ENCODE measurements around the gene SH3TC1. TPM values are rescaled to one million over a fixed set of nuclear protein-coding genes. Genes with fewer than 3 reads are reported as not detected.
A peak's percentile ranks its signal among the peaks of the same experiment; 100 is the strongest.

Gene SH3TC1
- total and polyA plus RNA-seq, 2 of the 13 experiments (the other 11 are each of a cell fraction or from before 2014, with no cell fraction given): 14.9 to 21.8 TPM

DNA sequence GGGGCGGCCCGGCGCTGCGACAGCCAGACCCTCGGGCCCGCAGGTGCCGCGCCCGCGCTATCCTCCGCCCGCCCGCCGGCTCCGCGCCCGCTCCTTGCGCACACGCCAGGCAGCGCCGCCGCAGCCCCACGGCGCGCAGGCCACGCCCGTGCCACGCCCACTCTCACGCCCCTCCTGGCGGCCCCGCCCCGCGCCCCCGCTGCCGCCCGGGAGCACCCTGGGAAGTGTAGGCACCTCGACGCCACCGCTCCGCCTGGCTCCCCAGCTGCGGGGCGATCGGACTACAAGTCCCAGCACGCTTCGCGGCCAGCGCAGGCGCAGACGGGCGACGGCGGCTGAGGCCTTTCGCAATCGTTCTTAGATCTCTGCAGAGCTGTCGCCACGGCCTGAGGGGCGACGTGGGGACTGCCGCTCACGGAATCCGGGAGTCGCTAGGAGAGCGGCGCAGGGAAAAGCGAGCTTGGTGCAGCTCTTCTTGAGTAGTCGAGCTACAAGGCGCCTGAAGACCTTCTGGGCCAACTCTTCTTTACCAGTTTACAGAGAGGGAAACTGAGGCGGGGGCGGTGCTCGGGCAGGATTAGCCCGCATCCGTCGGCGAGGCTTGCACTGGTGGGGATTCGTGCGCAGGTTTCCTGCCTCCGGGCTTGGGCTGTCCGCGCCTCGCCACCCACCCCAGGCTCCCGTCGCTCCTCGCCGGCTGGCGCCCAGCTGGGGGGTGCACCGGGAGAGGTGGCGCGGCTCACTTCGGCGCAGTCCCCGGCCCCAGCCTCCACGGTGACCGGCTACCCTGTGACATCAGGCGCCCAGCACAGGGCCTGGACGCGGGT is 40.2 kb upstream of the SH3TC1 start, which contains the start of gene ABLIM2 (continued):
- no peak for TF ChIP-seq FOSL1 (CRISPR knock-in tag; IDR thresholded peaks at IDR 0.05; ENCODE audit: borderline replicate concordance)
- no peak for TF ChIP-seq PHF21A (CRISPR knock-in tag; IDR thresholded peaks at IDR 0.05)
- no peak for TF ChIP-seq MTA3 (CRISPR knock-in tag; IDR thresholded peaks at IDR 0.05)
- no peak for TF ChIP-seq HMGXB4 (CRISPR knock-in tag; IDR thresholded peaks at IDR 0.05; ENCODE audit: borderline replicate concordance in 1 of 2, low read depth in 1 of 2)
- no peak for TF ChIP-seq ZKSCAN5 (CRISPR knock-in tag; IDR thresholded peaks at IDR 0.05)
- TF ChIP-seq ZNF607 (CRISPR knock-in tag; IDR thresholded peaks at IDR 0.05; ENCODE audit: borderline replicate concordance): 0 out of 2 replicates have a peak, but pooled peaks have one; percentile 24
- no peak for TF ChIP-seq GZF1 (CRISPR knock-in tag; IDR thresholded peaks at IDR 0.05)
- TF ChIP-seq ZBTB34 (CRISPR knock-in tag; IDR thresholded peaks at IDR 0.05): no peak
- TF ChIP-seq NFE2L1 (CRISPR knock-in tag; IDR thresholded peaks at IDR 0.05; ENCODE audit: borderline replicate concordance): no peak
- TF ChIP-seq, protein P1, sequence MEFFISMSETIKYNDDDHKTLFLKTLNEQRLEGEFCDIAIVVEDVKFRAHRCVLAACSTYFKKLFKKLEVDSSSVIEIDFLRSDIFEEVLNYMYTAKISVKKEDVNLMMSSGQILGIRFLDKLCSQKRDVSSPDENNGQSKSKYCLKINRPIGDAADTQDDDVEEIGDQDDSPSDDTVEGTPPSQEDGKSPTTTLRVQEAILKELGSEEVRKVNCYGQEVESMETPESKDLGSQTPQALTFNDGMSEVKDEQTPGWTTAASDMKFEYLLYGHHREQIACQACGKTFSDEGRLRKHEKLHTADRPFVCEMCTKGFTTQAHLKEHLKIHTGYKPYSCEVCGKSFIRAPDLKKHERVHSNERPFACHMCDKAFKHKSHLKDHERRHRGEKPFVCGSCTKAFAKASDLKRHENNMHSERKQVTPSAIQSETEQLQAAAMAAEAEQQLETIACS (CRISPR knock-in tag; IDR thresholded peaks at IDR 0.05): no peak
- TF ChIP-seq ZNF775 (CRISPR knock-in tag; IDR thresholded peaks at IDR 0.05; ENCODE audit: borderline replicate concordance): no peak
- no peak; the same call in 1 of the 2 replicates for TF ChIP-seq ETV5 (CRISPR knock-in tag; IDR thresholded peaks at IDR 0.05; ENCODE audit: borderline replicate concordance)
- TF ChIP-seq ISL2 (CRISPR knock-in tag; IDR thresholded peaks at IDR 0.05): peak; percentile 68
- TF ChIP-seq DNMT3B (CRISPR knock-in tag; conservative IDR thresholded peaks at IDR 0.05): no peak
- no peak; the same call in 1 of the 2 replicates for TF ChIP-seq HDAC1 (CRISPR knock-in tag; IDR thresholded peaks at IDR 0.05)
- TF ChIP-seq ZNF780A (CRISPR knock-in tag; IDR thresholded peaks at IDR 0.05): no peak
- TF ChIP-seq USF2 (IDR thresholded peaks at IDR 0.05; ENCODE audit: low read depth, low read length): no peak
- TF ChIP-seq USF2 (CRISPR knock-in tag; IDR thresholded peaks at IDR 0.05; ENCODE audit: borderline replicate concordance): no peak
- TF ChIP-seq SMARCE1 (IDR thresholded peaks at IDR 0.05; ENCODE audit: borderline replicate concordance): no peak
- no peak for TF ChIP-seq FOXA3 (CRISPR knock-in tag; IDR thresholded peaks at IDR 0.05)
- TF ChIP-seq RBFOX2 (IDR thresholded peaks at IDR 0.05; ENCODE audit: low read depth, low read length): peak; percentile 62; the same call in 1 of the 2 replicates
- 0 out of 2 replicates have a peak, but pooled peaks have one; percentile 39 for TF ChIP-seq ZNF891 (CRISPR knock-in tag; IDR thresholded peaks at IDR 0.05)

Measured in HepG2 (cell line).